Loucy (cell line): ENCODE data around the gene BRD9.
"Not testable (repeated sequence)": the region's sequence is repeated elsewhere in the genome, so short reads cannot be mapped to it uniquely, and the experiment has no call there.

ENCODE experiments used
- H2AFZ ChIP-seq: fragments of 200-600 bp; sonication (generic); 2 replicates; pipeline ENCODE4 v1.6.0; 2016; ENCODE audit warnings: antibody characterized with exemption, mild to moderate bottlenecking, low read length, moderate library complexity
- H3F3A ChIP-seq: fragments of 200-600 bp; 2 replicates; pipeline ENCODE4 v1.6.0; 2016; ENCODE audit warnings: antibody characterized with exemption, low read depth, mild to moderate bottlenecking
- H3K27me3 ChIP-seq: fragments of 200-600 bp; sonication (generic); 2 replicates; pipeline ENCODE4 v1.6.1; 2014; ENCODE audit warnings: low read length, mild to moderate bottlenecking; ENCODE audit not compliant: insufficient read depth, poor library complexity, severe bottlenecking
- H3K36me3 ChIP-seq: fragments of 200-600 bp; sonication (generic); 2 replicates; pipeline ENCODE4 v1.6.1; 2016; ENCODE audit warnings: low read length; ENCODE audit not compliant: insufficient read depth
- H3K4me1 ChIP-seq: fragments of 200-600 bp; sonication (generic); 2 replicates; pipeline ENCODE4 v1.5.1; 2014; ENCODE audit warnings: low read length, mild to moderate bottlenecking; ENCODE audit not compliant: insufficient read depth, poor library complexity, severe bottlenecking
- H3K4me2 ChIP-seq: fragments of 200-600 bp; sonication (generic); 2 replicates; pipeline ENCODE4 v1.6.0; 2014; ENCODE audit warnings: antibody characterized with exemption, low read length, low read depth, mild to moderate bottlenecking; ENCODE audit not compliant: poor library complexity, severe bottlenecking
- H3K4me3 ChIP-seq: fragments of 200-600 bp; sonication (generic); 2 replicates; pipeline ENCODE4 v1.5.1; 2014; ENCODE audit warnings: low read length, mild to moderate bottlenecking, mixed read lengths; ENCODE audit not compliant: poor library complexity, severe bottlenecking
- H3K79me2 ChIP-seq: fragments of 200-600 bp; sonication (generic); 2 replicates; pipeline ENCODE4 v1.6.1; 2014; ENCODE audit warnings: low read length; ENCODE audit not compliant: insufficient read depth
- H3K9ac ChIP-seq: fragments of 200-600 bp; sonication (generic); 2 replicates; pipeline ENCODE4 v1.6.0; 2014; ENCODE audit warnings: mild to moderate bottlenecking, low read depth, low read length, moderate library complexity; ENCODE audit not compliant: poor library complexity, severe bottlenecking
- H3K9me2 ChIP-seq: fragments of 200-600 bp; sonication (generic); replicated peaks from 2 replicates; pipeline ENCODE4 v1.6.1; 2016; ENCODE audit warnings: low read depth, low read length, mixed read lengths
- H3K9me3 ChIP-seq: fragments of 200-600 bp; sonication (generic); 2 replicates; pipeline ENCODE4 v1.6.1; 2014; ENCODE audit warnings: mild to moderate bottlenecking, antibody characterized with exemption, low read length, low read depth; ENCODE audit not compliant: insufficient read depth
- H4K20me1 ChIP-seq: fragments of 200-600 bp; sonication (generic); 2 replicates; pipeline ENCODE4 v1.6.0; 2014; ENCODE audit warnings: antibody characterized with exemption, low read length, mild to moderate bottlenecking; ENCODE audit not compliant: insufficient read depth, poor library complexity, severe bottlenecking
- CTCF ChIP-seq: fragments of 200-600 bp; sonication (generic); conservative IDR thresholded peaks from 2 replicates; pipeline ENCODE4 v1.5.1; 2014; ENCODE audit warnings: mild to moderate bottlenecking, antibody characterized with exemption, low read length
- EZH2phosphoT487 ChIP-seq: fragments of 200-600 bp; IDR thresholded peaks from 2 replicates; pipeline ENCODE4 v1.6.1; 2018; ENCODE audit warnings: antibody characterized with exemption, mild to moderate bottlenecking, moderate library complexity, borderline replicate concordance

Gene BRD9

GRCh38 chr5:929596-929995 lies 37.0 kb upstream of the BRD9 start:
- no peaks in the 10 kb centered on the region for H3F3A ChIP-seq
- H4K20me1 ChIP-seq: no peaks in the 10 kb centered on the region
- no peak for TF ChIP-seq CTCF
- no peak for TF ChIP-seq EZH2phosphoT487
- H3K9me3 ChIP-seq: no peaks in the 10 kb centered on the region
- no peak overlapping the region for H3K4me3 ChIP-seq
- no peaks in the 10 kb centered on the region for H3K27me3 ChIP-seq
- no peak overlapping the region for H3K9ac ChIP-seq
- no peaks in the 10 kb centered on the region for H3K79me2 ChIP-seq
- no peaks in the 10 kb centered on the region for H3K9me2 ChIP-seq
- H2AFZ ChIP-seq: no peak overlapping the region
- peaks cover 7% of the 10 kb centered on the region for H3K4me1 ChIP-seq
- no peaks in the 10 kb centered on the region for H3K36me3 ChIP-seq
- no peak overlapping the region for H3K4me2 ChIP-seq

- not testable (repeated sequence) for H3K9ac ChIP-seq, H3K27me3 ChIP-seq, H3K4me3 ChIP-seq, H3K36me3 ChIP-seq, H3K79me2 ChIP-seq, H3K4me2 ChIP-seq, H3K4me1 ChIP-seq, H3K9me3 ChIP-seq, H2AFZ ChIP-seq, H3F3A ChIP-seq, H3K9me2 ChIP-seq, H4K20me1 ChIP-seq
Measured at GRCh38 chr5:929182-929581, 36.6 kb upstream of the BRD9 start.

GRCh38 chr5:927172-928015 lies 34.8 kb upstream of the BRD9 start:
- H4K20me1 ChIP-seq: no peaks in the 10 kb centered on the region
- H3K4me2 ChIP-seq: no peak overlapping the region
- H3K4me3 ChIP-seq: no peak overlapping the region
- H3K79me2 ChIP-seq: no peaks in the 10 kb centered on the region
- H3K9me2 ChIP-seq: no peaks in the 10 kb centered on the region
- H3K27me3 ChIP-seq: no peaks in the 10 kb centered on the region
- TF ChIP-seq EZH2phosphoT487 (no peak), CTCF (no peak)
- no peaks in the 10 kb centered on the region for H3K9me3 ChIP-seq
- peaks cover 5% of the 10 kb centered on the region for H3K4me1 ChIP-seq
- no peak overlapping the region for H2AFZ ChIP-seq
- H3K9ac ChIP-seq: no peak overlapping the region
- H3F3A ChIP-seq: no peaks in the 10 kb centered on the region
- H3K36me3 ChIP-seq: no peaks in the 10 kb centered on the region
